Skeletal muscle satellite cell (primary cell): Measurements from ENCODE around the gene PPP1R14C.
"Not testable (repeated sequence)": the region's sequence is repeated elsewhere in the genome, so short reads cannot be mapped to it uniquely, and the experiment has no call there.

Experiments
- H3K27me3 ChIP-seq: 2 replicates; pipeline ENCODE4 v1.7.0; 2013; ENCODE audit warnings: low read length; ENCODE audit not compliant: control insufficient read depth, insufficient read depth
- H3K36me3 ChIP-seq: 2 replicates; pipeline ENCODE4 v1.7.0; 2013; ENCODE audit warnings: mild to moderate bottlenecking, control low read depth, low read length; ENCODE audit not compliant: insufficient read depth
- H3K4me1 ChIP-seq: 2 replicates; pipeline ENCODE4 v1.7.0; 2013; ENCODE audit warnings: low read length; ENCODE audit not compliant: control insufficient read depth, insufficient read depth
- H3K4me2 ChIP-seq: 2 replicates; pipeline ENCODE4 v1.7.0; 2013; ENCODE audit warnings: mild to moderate bottlenecking, low read length
- H3K4me3 ChIP-seq: 2 replicates; pipeline ENCODE4 v1.7.0; 2013; ENCODE audit warnings: low read length
- H3K9ac ChIP-seq: 2 replicates; pipeline ENCODE4 v1.7.0; 2013; ENCODE audit warnings: mild to moderate bottlenecking, low read depth, low read length, moderate library complexity
- H3K9me3 ChIP-seq: replicated peaks from 2 replicates; pipeline ENCODE4 v1.7.0; 2013; ENCODE audit warnings: mild to moderate bottlenecking, control low read depth, low read length

The PPP1R14C gene

GRCh38 chr6:150175586-150176151 is 32.8 kb downstream of the PPP1R14C start:
- Histone ChIP-seq H3K4me3 (no peak overlapping the region), H3K4me2 (no peak overlapping the region), H3K4me1 (peaks cover 8% of the 10 kb centered on the region), H3K36me3 (no peaks in the 10 kb centered on the region), H3K27me3 (no peaks in the 10 kb centered on the region), H3K9me3 (no peaks in the 10 kb centered on the region), H3K9ac (no peak overlapping the region)

GRCh38 chr6:150176152-150176551 is 33.3 kb downstream of the PPP1R14C start:
- Histone ChIP-seq H3K9ac (no peak overlapping the region), H3K9me3 (no peaks in the 10 kb centered on the region), H3K4me1 (peaks cover 8% of the 10 kb centered on the region), H3K36me3 (no peaks in the 10 kb centered on the region), H3K4me3 (no peak overlapping the region), H3K27me3 (no peaks in the 10 kb centered on the region), H3K4me2 (no peak overlapping the region)

- H3K9me3 ChIP-seq, result no peaks in the 10 kb centered on the region
- H3K9ac ChIP-seq, result no peak overlapping the region
- no peak overlapping the region for H3K4me2 ChIP-seq
- H3K4me1 ChIP-seq, result peaks cover 8% of the 10 kb centered on the region
- H3K27me3 ChIP-seq, result no peaks in the 10 kb centered on the region
- H3K4me3 ChIP-seq, result no peak overlapping the region
- H3K36me3 ChIP-seq, result no peaks in the 10 kb centered on the region
These were observed 33.8 kb downstream of the PPP1R14C start for GRCh38 chr6:150176659-150177058.

GRCh38 chr6:150177259-150177951 is 34.6 kb downstream of the PPP1R14C start:
- Histone ChIP-seq H3K9me3 (no peaks in the 10 kb centered on the region), H3K4me2 (no peak overlapping the region), H3K4me3 (no peak overlapping the region), H3K36me3 (no peaks in the 10 kb centered on the region), H3K27me3 (no peaks in the 10 kb centered on the region), H3K9ac (no peak overlapping the region), H3K4me1 (peaks cover 8% of the 10 kb centered on the region)

- Histone ChIP-seq H3K27me3 (no peaks in the 10 kb centered on the region), H3K4me2 (no peak overlapping the region), H3K4me3 (no peak overlapping the region), H3K4me1 (peaks cover 8% of the 10 kb centered on the region), H3K36me3 (no peaks in the 10 kb centered on the region), H3K9ac (no peak overlapping the region), H3K9me3 (no peaks in the 10 kb centered on the region)
These were observed 35.2 kb downstream of the PPP1R14C start for GRCh38 chr6:150177952-150178520.

GRCh38 chr6:150179030-150179429 is 36.2 kb downstream of the PPP1R14C start:
- Histone ChIP-seq H3K27me3 (no peaks in the 10 kb centered on the region), H3K4me2 (no peak overlapping the region), H3K4me3 (no peak overlapping the region), H3K4me1 (peaks cover 8% of the 10 kb centered on the region), H3K36me3 (no peaks in the 10 kb centered on the region), H3K9me3 (no peaks in the 10 kb centered on the region), H3K9ac (no peak overlapping the region)

- not testable (repeated sequence) for H3K4me1 ChIP-seq, H3K4me3 ChIP-seq, H3K9me3 ChIP-seq, H3K9ac ChIP-seq, H3K4me2 ChIP-seq, H3K27me3 ChIP-seq, H3K36me3 ChIP-seq
These were observed 37.1 kb downstream of the PPP1R14C start for GRCh38 chr6:150179907-150180424.

GRCh38 chr6:150180517-150180916 is 37.7 kb downstream of the PPP1R14C start:
- Histone ChIP-seq H3K36me3 (no peaks in the 10 kb centered on the region), H3K27me3 (no peaks in the 10 kb centered on the region), H3K4me1 (peaks cover 8% of the 10 kb centered on the region), H3K4me3 (no peak overlapping the region), H3K4me2 (no peak overlapping the region), H3K9me3 (no peaks in the 10 kb centered on the region), H3K9ac (no peak overlapping the region)

GRCh38 chr6:150182460-150183078 is 39.7 kb downstream of the PPP1R14C start:
- Histone ChIP-seq H3K4me2 (no peak overlapping the region), H3K9me3 (no peaks in the 10 kb centered on the region), H3K4me1 (peaks cover 7% of the 10 kb centered on the region), H3K27me3 (no peaks in the 10 kb centered on the region), H3K9ac (no peak overlapping the region), H3K4me3 (no peak overlapping the region), H3K36me3 (no peaks in the 10 kb centered on the region)

- H3K9me3 ChIP-seq, result no peaks in the 10 kb centered on the region
- H3K4me2 ChIP-seq, result no peak overlapping the region
- no peaks in the 10 kb centered on the region for H3K27me3 ChIP-seq
- H3K4me3 ChIP-seq, result no peak overlapping the region
- H3K9ac ChIP-seq, result no peak overlapping the region
- peaks cover 2% of the 10 kb centered on the region for H3K4me1 ChIP-seq
- no peaks in the 10 kb centered on the region for H3K36me3 ChIP-seq
These were observed 40.3 kb downstream of the PPP1R14C start for GRCh38 chr6:150183105-150183504.

- Histone ChIP-seq H3K36me3 (no peaks in the 10 kb centered on the region), H3K9me3 (no peaks in the 10 kb centered on the region), H3K4me2 (no peak overlapping the region), H3K4me3 (no peak overlapping the region), H3K4me1 (no peaks in the 10 kb centered on the region), H3K9ac (no peak overlapping the region), H3K27me3 (no peaks in the 10 kb centered on the region)
These were observed 41.1 kb downstream of the PPP1R14C start for GRCh38 chr6:150183966-150184365.
